Fibroblast of the aortic adventitia (primary cell): ENCODE results near the gene CACNA1D. TPM values are rescaled to one million over a fixed set of nuclear protein-coding genes. Genes with fewer than 3 reads are reported as not detected.
"Not testable (repeated sequence)": the region's sequence is repeated elsewhere in the genome, so short reads cannot be mapped to it uniquely, and the experiment has no call there.

Source experiments
- DNase-seq: peaks from one replicate; pipeline ENCODE4 v3.0.0-alpha.2; 2010; ENCODE audit warnings: low read depth
- H3K4me3 ChIP-seq: 2 replicates; pipeline ENCODE4 v1.5.1; 2011; ENCODE audit warnings: low read depth, mild to moderate bottlenecking, control low read depth, low read length, moderate library complexity
- total RNA-seq: library from RNA; depleted of rRNA; stranded (reverse); fragments of >200 nt; gene quantifications from 2 replicates; pipeline ENCODE4 v1.2.3, GENCODE V29; 2012; ENCODE audit warnings: low replicate concordance
- TF ChIP-seq, protein P1 (sequence below): IDR thresholded peaks from 2 replicates; pipeline ENCODE4 v1.5.1; 2011; ENCODE audit warnings: mild to moderate bottlenecking, low read length, control low read depth, inconsistent platforms; ENCODE audit not compliant: insufficient read depth

CACNA1D gene
- total RNA-seq, 1 donor = 1.9 TPM

DNA sequence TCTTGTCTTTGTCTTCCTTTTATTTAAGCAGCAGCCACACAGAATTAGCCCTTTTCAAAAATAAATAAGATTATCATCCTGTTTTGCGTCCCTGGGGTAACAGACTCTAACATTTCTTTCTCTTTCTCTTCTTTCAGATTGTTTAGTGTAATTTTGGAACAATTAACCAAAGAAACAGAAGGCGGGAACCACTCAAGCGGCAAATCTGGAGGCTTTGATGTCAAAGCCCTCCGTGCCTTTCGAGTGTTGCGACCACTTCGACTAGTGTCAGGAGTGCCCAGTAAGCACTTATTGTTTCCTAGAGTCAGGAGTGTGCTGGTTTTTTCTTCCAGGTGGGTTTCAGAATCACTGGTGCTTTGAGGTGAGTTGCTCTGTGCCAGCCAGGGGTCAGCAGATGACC, 165.6 kb downstream of the CACNA1D start:
- TF ChIP-seq, protein P1, sequence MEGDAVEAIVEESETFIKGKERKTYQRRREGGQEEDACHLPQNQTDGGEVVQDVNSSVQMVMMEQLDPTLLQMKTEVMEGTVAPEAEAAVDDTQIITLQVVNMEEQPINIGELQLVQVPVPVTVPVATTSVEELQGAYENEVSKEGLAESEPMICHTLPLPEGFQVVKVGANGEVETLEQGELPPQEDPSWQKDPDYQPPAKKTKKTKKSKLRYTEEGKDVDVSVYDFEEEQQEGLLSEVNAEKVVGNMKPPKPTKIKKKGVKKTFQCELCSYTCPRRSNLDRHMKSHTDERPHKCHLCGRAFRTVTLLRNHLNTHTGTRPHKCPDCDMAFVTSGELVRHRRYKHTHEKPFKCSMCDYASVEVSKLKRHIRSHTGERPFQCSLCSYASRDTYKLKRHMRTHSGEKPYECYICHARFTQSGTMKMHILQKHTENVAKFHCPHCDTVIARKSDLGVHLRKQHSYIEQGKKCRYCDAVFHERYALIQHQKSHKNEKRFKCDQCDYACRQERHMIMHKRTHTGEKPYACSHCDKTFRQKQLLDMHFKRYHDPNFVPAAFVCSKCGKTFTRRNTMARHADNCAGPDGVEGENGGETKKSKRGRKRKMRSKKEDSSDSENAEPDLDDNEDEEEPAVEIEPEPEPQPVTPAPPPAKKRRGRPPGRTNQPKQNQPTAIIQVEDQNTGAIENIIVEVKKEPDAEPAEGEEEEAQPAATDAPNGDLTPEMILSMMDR = no peak
- no peak overlapping the region for H3K4me3 ChIP-seq
- no peak for DNase-seq

DNA sequence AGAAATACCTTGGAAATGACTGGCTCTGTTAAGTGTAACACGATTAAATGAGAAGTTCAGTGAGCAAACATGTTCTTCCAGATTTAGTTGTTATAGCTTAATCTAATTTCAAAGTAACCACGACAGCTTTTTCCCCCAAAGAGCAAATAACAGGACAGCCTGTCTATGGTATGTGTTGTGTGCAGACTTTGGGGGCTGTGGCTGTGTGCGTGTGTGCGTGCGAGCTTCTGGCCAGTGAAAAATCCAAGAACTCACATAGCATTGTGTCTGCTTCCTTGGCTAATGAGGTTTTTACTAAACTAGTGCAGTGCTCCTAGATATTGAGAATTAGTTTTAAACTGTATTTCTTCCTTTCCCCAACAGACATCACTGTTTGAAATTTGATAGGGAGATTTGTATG, 167.1 kb downstream of the CACNA1D start:
- H3K4me3 ChIP-seq = no peak overlapping the region
- no peak for DNase-seq
- TF ChIP-seq, protein P1 = no peak

DNA sequence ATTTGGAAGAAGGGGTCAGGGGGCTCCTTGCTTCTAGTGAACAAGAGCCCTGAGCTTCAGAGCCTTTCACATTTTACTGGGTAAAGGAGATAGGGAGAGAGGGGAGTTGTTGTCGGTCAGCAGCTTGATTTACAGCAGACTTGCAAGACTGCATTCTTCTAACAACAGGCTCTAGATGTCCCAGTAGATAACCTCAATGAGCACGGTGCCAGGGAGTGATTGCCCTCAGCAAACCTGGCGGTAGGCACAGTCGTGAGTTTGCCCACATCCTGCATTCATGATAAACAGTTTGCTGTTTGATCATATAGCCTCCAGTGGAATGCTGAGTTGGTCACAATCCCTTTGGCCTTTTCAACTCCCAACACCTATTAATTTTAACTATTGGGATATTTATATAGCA, 170.4 kb downstream of the CACNA1D start:
- not testable (repeated sequence) for H3K4me3 ChIP-seq, DNase-seq

DNA sequence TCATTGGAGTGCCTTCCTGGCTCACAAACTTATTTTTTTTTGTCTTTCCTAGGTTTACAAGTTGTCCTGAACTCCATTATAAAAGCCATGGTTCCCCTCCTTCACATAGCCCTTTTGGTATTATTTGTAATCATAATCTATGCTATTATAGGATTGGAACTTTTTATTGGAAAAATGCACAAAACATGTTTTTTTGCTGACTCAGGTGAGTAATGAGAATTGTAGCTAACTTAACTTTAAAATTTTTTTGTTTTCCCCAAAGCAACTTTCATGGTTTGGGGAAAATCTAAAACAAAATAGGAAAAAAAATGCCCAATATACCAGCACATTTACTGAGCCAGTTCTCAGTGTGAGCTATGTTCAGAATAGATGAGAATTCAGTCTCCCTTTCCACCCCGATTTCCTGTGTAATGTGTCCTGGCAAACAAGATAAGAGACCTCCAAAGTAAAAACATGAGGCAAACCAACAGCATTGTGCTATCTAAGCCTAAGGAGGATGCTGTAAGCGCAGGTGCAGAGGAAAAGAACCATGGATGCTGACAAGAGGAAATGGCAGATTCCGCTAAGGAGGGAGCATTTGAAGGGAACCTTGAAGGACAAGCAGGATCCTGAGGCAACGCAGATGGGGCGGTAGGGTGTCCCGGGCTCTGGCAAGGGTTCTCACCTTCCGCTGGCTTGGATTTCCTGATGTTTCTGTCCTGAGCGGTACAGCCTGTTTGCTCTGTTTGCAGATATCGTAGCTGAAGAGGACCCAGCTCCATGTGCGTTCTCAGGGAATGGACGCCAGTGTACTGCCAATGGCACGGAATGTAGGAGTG, 171.4 kb downstream of the CACNA1D start:
- DNase-seq = no peak
- TF ChIP-seq, protein P1 = no peak
- no peak overlapping the region for H3K4me3 ChIP-seq

DNA sequence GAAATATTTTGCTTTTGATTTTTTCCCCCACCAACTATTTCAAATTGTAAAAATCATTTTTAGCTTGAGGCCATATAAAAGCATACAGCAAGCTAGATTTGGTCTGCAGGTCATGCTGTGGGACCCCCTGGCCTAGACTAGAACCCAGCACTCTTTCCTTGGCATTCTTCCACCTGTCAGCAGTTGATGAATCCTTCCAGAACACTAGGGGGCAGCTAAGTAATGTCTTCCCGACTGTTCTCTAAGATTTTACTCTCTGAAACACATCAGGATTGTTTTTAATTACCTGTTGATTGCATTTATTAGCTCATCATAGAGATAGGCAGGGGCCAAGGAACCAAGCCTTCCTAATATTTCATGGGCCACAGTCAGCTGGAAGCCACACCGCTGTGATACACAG, 174.5 kb downstream of the CACNA1D start:
- TF ChIP-seq, protein P1 = peak; percentile 45
- peak; percentile 12 for DNase-seq
- H3K4me3 ChIP-seq = no peak overlapping the region

DNA sequence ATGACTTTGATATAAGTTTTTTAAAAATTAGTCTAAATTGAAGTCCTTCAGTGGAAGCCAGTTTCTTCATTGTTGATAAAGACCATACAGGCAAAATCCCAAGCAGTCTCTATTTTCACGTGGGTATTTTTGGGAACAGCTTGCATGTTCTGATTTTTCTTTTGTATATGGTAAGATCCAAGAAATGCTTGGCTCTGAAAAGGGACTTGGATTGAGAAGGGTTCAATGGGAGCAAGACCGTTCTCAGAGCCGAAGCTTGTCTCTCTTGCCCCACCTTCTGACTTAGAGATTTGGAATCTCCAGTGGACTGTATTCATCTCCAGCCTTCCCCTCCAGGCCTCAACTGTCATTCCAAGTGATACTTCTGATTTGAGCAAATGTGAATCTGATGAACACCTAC, 176.3 kb downstream of the CACNA1D start:
- no peak for DNase-seq
- TF ChIP-seq, protein P1 = no peak
- H3K4me3 ChIP-seq = no peak overlapping the region

DNA sequence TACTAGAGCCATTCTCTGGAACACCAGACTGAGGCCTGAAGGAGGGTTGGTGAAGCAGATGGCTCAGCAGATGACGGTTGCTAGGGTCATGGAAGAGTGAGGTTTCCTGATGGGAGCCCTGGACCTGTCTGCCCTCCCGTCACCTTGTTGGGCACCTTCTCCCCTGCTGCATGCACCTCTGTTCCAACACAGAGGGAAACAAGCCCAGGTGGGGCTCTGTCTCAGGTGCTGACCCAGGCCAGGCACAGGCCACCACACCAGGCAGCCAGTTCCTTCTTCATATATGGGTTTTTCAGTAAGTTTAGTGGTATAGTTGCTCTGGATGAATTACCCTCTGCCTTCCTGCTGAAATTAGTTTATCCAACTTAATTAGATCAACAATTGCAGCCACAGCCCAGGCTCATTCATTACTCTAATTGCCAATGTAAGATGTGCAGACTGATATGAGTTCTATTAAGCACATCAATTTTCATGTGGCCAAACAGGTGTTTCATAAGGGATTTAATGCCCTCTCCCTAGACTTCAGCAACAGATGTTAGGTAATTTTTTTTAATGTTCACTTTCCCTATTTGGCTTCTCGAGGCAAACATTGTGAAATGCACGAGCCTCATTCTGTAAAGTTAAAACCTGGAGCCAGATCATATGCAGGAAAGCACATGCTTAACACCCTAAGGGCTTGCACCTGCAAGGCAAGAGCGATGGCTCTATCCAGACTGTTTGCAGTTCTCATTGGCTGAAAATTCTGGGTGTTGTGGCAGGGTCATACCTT, 177.0 kb downstream of the CACNA1D start:
- no peak for DNase-seq
- TF ChIP-seq, protein P1 = no peak
- H3K4me3 ChIP-seq = no peak overlapping the region
